H9 (cell line): Measurements from ENCODE around the gene GID8. TPM values are rescaled to one million over a fixed set of nuclear protein-coding genes. Genes with fewer than 3 reads are reported as not detected.

Source experiments
- DNase-seq: peaks from one replicate; pipeline ENCODE4 v3.0.0-alpha.2; 2017
- H2AFZ ChIP-seq: one replicate; pipeline ENCODE4 v1.6.1; 2013; ENCODE audit warnings: mild to moderate bottlenecking, low read length, control low read depth, moderate library complexity
- H2AK5ac ChIP-seq: 2 replicates; pipeline ENCODE4 v1.6.1; 2013; ENCODE audit warnings: low read length, control low read depth, mixed read lengths; ENCODE audit not compliant: insufficient read length
- H2BK120ac ChIP-seq: one replicate; pipeline ENCODE4 v1.6.1; 2013; ENCODE audit warnings: low read depth, mild to moderate bottlenecking, low read length, control low read depth, inconsistent platforms; ENCODE audit not compliant: poor library complexity, severe bottlenecking
- H2BK12ac ChIP-seq: 2 replicates; pipeline ENCODE4 v1.6.1; 2013; ENCODE audit warnings: low read length, control low read depth, mixed read lengths, low read depth; ENCODE audit not compliant: insufficient read length
- H2BK15ac ChIP-seq: 2 replicates; pipeline ENCODE4 v1.6.1; 2013; ENCODE audit warnings: low read depth, low read length, control low read depth
- H2BK20ac ChIP-seq: one replicate; pipeline ENCODE4 v1.6.1; 2013; ENCODE audit warnings: low read depth, mild to moderate bottlenecking, low read length, control low read depth, inconsistent platforms; ENCODE audit not compliant: poor library complexity, severe bottlenecking
- H2BK5ac ChIP-seq: 2 replicates; pipeline ENCODE4 v1.6.1; 2013; ENCODE audit warnings: low read length, control low read depth, mixed read lengths; ENCODE audit not compliant: insufficient read length
- H3K14ac ChIP-seq: 2 replicates; pipeline ENCODE4 v1.6.1; 2013; ENCODE audit warnings: low read length, control low read depth; ENCODE audit not compliant: insufficient read depth
- H3K18ac ChIP-seq: 2 replicates; pipeline ENCODE4 v1.6.1; 2013; ENCODE audit warnings: low read depth, mild to moderate bottlenecking, mixed read lengths, low read length, control low read depth; ENCODE audit not compliant: insufficient read length
- H3K23ac ChIP-seq: 2 replicates; pipeline ENCODE4 v1.6.1; 2013; ENCODE audit warnings: low read length, control low read depth, mixed read lengths, low read depth; ENCODE audit not compliant: insufficient read length
- H3K23me2 ChIP-seq: 2 replicates; pipeline ENCODE4 v1.6.1; 2013; ENCODE audit warnings: low read depth, mild to moderate bottlenecking, mixed read lengths, low read length, control low read depth; ENCODE audit not compliant: insufficient read length, poor library complexity, severe bottlenecking
- H3K27ac ChIP-seq: 2 replicates; pipeline ENCODE4 v1.5.1; 2013; ENCODE audit warnings: low read length, control low read depth, mixed read lengths, low read depth; ENCODE audit not compliant: insufficient read length
- H3K27me3 ChIP-seq: 2 replicates; pipeline ENCODE4 v1.6.1; 2013; ENCODE audit warnings: low read length, control low read depth, inconsistent platforms; ENCODE audit not compliant: insufficient read depth
- H3K4ac ChIP-seq: 2 replicates; pipeline ENCODE4 v1.6.1; 2013; ENCODE audit warnings: low read depth, mild to moderate bottlenecking, control low read depth, inconsistent platforms, low read length, moderate library complexity
- H3K4me1 ChIP-seq: 2 replicates; pipeline ENCODE4 v1.6.1; 2013; ENCODE audit warnings: low read length, control low read depth, inconsistent platforms; ENCODE audit not compliant: insufficient read depth
- H3K4me2 ChIP-seq: 2 replicates; pipeline ENCODE4 v1.6.1; 2013; ENCODE audit warnings: low read length, control low read depth, mixed read lengths; ENCODE audit not compliant: insufficient read length, insufficient read depth
- H3K56ac ChIP-seq: 2 replicates; pipeline ENCODE4 v1.6.1; 2013; ENCODE audit warnings: low read depth, mild to moderate bottlenecking, mixed read lengths, low read length, control low read depth; ENCODE audit not compliant: insufficient read length
- H3K79me1 ChIP-seq: 2 replicates; pipeline ENCODE4 v1.6.1; 2013; ENCODE audit warnings: low read depth, mild to moderate bottlenecking, moderate library complexity, low read length, control low read depth, inconsistent platforms; ENCODE audit not compliant: insufficient read depth, poor library complexity, severe bottlenecking
- H3K79me2 ChIP-seq: 2 replicates; pipeline ENCODE4 v1.6.1; 2013; ENCODE audit warnings: low read length, control low read depth, inconsistent platforms; ENCODE audit not compliant: insufficient read depth
- H3K9ac ChIP-seq: 2 replicates; pipeline ENCODE4 v1.6.1; 2013; ENCODE audit warnings: low read length, control low read depth, mixed read lengths; ENCODE audit not compliant: insufficient read length; ENCODE audit errors: extremely low read depth
- H3K9me3 ChIP-seq: one replicate; pipeline ENCODE4 v1.6.1; 2013; ENCODE audit warnings: low read depth, low read length, inconsistent platforms; ENCODE audit not compliant: control insufficient read depth
- H3T11ph ChIP-seq: one replicate; pipeline ENCODE4 v1.6.1; 2013; ENCODE audit warnings: mild to moderate bottlenecking, low read length, control low read depth, inconsistent platforms
- H4K20me1 ChIP-seq: one replicate; pipeline ENCODE4 v1.6.1; 2013; ENCODE audit not compliant: control insufficient read depth, insufficient read length, insufficient read depth
- H4K5ac ChIP-seq: 2 replicates; pipeline ENCODE4 v1.6.1; 2013; ENCODE audit warnings: low read depth, mild to moderate bottlenecking, mixed read lengths, low read length, control low read depth; ENCODE audit not compliant: insufficient read length
- H4K8ac ChIP-seq: replicated peaks from 2 replicates; pipeline ENCODE4 v1.6.1; 2013; ENCODE audit warnings: low read length, control low read depth, mixed read lengths, low read depth; ENCODE audit not compliant: insufficient read length
- H4K91ac ChIP-seq: 2 replicates; pipeline ENCODE4 v1.6.1; 2013; ENCODE audit warnings: low read depth, mild to moderate bottlenecking, moderate library complexity, mixed read lengths, low read length, control low read depth; ENCODE audit not compliant: insufficient read length
- H3K27ac Mint-ChIP-seq, 3 experiments: 2 replicates in 2 of 3; 3 replicates in 1 of 3; pipeline ENCODE4 v1.8.0; 2020 to 2021; ENCODE audit warnings: mixed read lengths in 3 of 3, mild to moderate bottlenecking in 1 of 3, moderate library complexity in 1 of 3
- H3K27me3 Mint-ChIP-seq: 2 replicates; pipeline ENCODE4 v1.8.0; 2021; ENCODE audit warnings: low read depth, mild to moderate bottlenecking, moderate library complexity, mixed read lengths
- H3K36me3 Mint-ChIP-seq, 3 experiments: 2 replicates in 2 of 3; 3 replicates in 1 of 3; pipeline ENCODE4 v1.8.0; 2020 to 2021; ENCODE audit warnings: low read depth in 3 of 3, mixed read lengths in 3 of 3; ENCODE audit not compliant: insufficient read depth in 1 of 3
- H3K4me1 Mint-ChIP-seq, 2 experiments: 2 replicates each; pipeline ENCODE4 v1.8.0; 2020; ENCODE audit warnings: mixed read lengths in 2 of 2
- H3K4me3 Mint-ChIP-seq, 2 experiments: 2 replicates in 1 of 2; 3 replicates in 1 of 2; pipeline ENCODE4 v1.8.0; 2020 to 2021; ENCODE audit warnings: mild to moderate bottlenecking in 2 of 2, mixed read lengths in 2 of 2, moderate library complexity in 1 of 2
- H3K9me3 Mint-ChIP-seq, 2 experiments: 2 replicates in 1 of 2; 3 replicates in 1 of 2; pipeline ENCODE4 v1.8.0; 2020; ENCODE audit warnings: mild to moderate bottlenecking in 2 of 2, mixed read lengths in 2 of 2, moderate library complexity in 1 of 2
- WGBS: extraction: QIAGEN DNeasy Blood & Tissue Kit; methylation state at CpG from one replicate; pipeline ENCODE4 v1.1.7; 2013; ENCODE audit warnings: missing lambda C conversion rate, low lambda C conversion rate, mixed read lengths; ENCODE audit not compliant: insufficient read length; ENCODE audit errors: extremely low coverage; 5-methylcytosine and 5-hydroxymethylcytosine counted together
- total RNA-seq: library from RNA; stranded (reverse); gene quantifications from 2 replicates; pipeline ENCODE4 v1.2.1, GENCODE V29; 2021
- TF ChIP-seq, protein P1 (sequence below): fragments of 200-600 bp; sonication (generic); conservative IDR thresholded peaks from 3 replicates; pipeline ENCODE4 v1.8.0; 2021; ENCODE audit warnings: antibody characterized with exemption, mild to moderate bottlenecking

Gene GID8
- total RNA-seq, 1 experiment from 2014 or later = 60.9 TPM

- H3K27ac Mint-ChIP-seq = peak overlapping the region in 1 of 3 experiments; percentile 61; a peak in 1 of 7 replicates
- Histone ChIP-seq H3K18ac (no peak overlapping the region), H4K5ac (no peak overlapping the region), H4K91ac (no peak overlapping the region), H4K20me1 (no peaks in the 10 kb centered on the region), H2BK15ac (no peak overlapping the region), H2BK12ac (no peak overlapping the region), H3K9me3 (no peaks in the 10 kb centered on the region), H3K79me1 (no peaks in the 10 kb centered on the region), H3K27ac (no peak overlapping the region), H3T11ph (no peak overlapping the region), H4K8ac (no peak overlapping the region), H3K56ac (no peak overlapping the region), H3K4me1 (no peaks in the 10 kb centered on the region), H3K79me2 (no peaks in the 10 kb centered on the region), H3K23ac (no peak overlapping the region), H3K4ac (no peak overlapping the region), H2BK120ac (no peak overlapping the region), H2BK20ac (no peak overlapping the region), H2AFZ (no peak overlapping the region), H3K9ac (no peak overlapping the region), H3K4me2 (no peak overlapping the region), H3K23me2 (no peaks in the 10 kb centered on the region), H3K14ac (no peak overlapping the region), H3K27me3 (peaks cover 7% of the 10 kb centered on the region; the same call in 1 of the 2 replicates), H2AK5ac (no peak overlapping the region), H2BK5ac (no peak overlapping the region)
- peaks cover 9 to 17% of the 10 kb centered on the region in 2 experiments for H3K4me1 Mint-ChIP-seq
- peaks cover 3% of the 10 kb centered on the region in 2 experiments; a peak in 2 of 5 replicates for H3K9me3 Mint-ChIP-seq
- no peak for DNase-seq
- peaks cover 33% of the 10 kb centered on the region for H3K27me3 Mint-ChIP-seq
- H3K4me3 Mint-ChIP-seq = no peak overlapping the region
- WGBS = no CpG with 5 or more reads among the region's 16 CpGs
- TF ChIP-seq, protein P1, sequence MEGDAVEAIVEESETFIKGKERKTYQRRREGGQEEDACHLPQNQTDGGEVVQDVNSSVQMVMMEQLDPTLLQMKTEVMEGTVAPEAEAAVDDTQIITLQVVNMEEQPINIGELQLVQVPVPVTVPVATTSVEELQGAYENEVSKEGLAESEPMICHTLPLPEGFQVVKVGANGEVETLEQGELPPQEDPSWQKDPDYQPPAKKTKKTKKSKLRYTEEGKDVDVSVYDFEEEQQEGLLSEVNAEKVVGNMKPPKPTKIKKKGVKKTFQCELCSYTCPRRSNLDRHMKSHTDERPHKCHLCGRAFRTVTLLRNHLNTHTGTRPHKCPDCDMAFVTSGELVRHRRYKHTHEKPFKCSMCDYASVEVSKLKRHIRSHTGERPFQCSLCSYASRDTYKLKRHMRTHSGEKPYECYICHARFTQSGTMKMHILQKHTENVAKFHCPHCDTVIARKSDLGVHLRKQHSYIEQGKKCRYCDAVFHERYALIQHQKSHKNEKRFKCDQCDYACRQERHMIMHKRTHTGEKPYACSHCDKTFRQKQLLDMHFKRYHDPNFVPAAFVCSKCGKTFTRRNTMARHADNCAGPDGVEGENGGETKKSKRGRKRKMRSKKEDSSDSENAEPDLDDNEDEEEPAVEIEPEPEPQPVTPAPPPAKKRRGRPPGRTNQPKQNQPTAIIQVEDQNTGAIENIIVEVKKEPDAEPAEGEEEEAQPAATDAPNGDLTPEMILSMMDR = no peak
- H3K36me3 Mint-ChIP-seq = peaks cover 0 to 6% (median 3%) of the 10 kb centered on the region in 3 experiments; a peak in 2 of 7 replicates
Measured at GRCh38 chr20:62969179-62969760, 31.3 kb downstream of the GID8 start.
